ENCODE data around the gene PCNX1. TPM values are rescaled to one million over a fixed set of nuclear protein-coding genes. Genes with fewer than 3 reads are reported as not detected.
A peak's percentile ranks its signal among the peaks of the same experiment; 100 is the strongest.
"Not testable (repeated sequence)": the region's sequence is repeated elsewhere in the genome, so short reads cannot be mapped to it uniquely, and the experiment has no call there.

The PCNX1 gene
- total RNA-seq, 2 experiments from 2014 or later, result 38.4 to 57.9 TPM

DNA sequence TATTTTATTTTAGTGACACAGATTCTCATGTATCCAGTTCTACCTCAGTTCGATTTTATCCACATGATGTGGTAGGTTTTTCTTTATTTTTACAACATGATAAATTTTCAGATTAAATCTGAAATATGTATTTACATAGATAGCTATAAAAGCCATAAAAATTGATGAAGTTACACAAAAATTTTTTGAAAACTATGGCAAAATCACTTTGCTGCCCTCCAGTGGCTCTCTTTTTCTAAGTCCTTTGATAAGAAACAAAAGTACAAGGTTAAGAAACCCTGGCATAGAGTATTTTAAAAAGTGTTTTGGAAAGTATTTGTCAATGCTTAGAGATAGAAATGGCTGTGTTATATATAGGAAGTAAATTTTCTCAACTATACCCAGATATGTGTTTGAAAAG, 104.2 kb downstream of the PCNX1 start:
- Mint-ChIP-seq H3K9me3 (ENCODE audit: low read depth) (no peaks in the 10 kb centered on the region), H3K4me1 (peaks cover 33% of the 10 kb centered on the region), H3K27ac (no peak overlapping the region), H3K4me3 (no peak overlapping the region), H3K27me3 (no peaks in the 10 kb centered on the region), H3K36me3 (ENCODE audit: low read depth) (peaks cover 34% of the 10 kb centered on the region)
- ATAC-seq, result peak; percentile 42
- intact Hi-C loops (cut with DNase I, micrococcal nuclease), result no loop called here
- CTCF ChIA-PET, result interaction anchor here (0.6 to 4.2 kb wide), 10 partner anchors 11 to 551 kb away, joined by 3 to 19 read pairs (median 6); no protein-coding TSS in a partner anchor
- no peak for DNase-seq
- POLR2A ChIA-PET, result no interaction called here

DNA sequence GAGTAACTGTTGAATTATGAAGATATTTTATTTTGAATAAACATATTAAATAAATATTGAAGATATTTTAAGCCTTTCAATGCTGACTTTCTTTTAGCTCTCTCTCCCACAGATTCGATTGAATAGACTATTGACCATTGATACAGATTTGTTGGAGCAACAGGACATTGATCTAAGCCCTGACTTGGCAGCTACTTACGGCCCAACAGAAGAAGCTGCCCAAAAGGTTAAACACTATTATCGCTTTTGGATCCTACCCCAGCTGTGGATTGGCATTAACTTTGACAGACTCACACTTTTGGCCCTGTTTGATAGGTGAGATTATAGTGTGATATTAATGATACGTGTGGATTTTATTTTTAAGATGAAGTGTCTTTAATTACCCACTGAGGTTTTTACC, 105.6 kb downstream of the PCNX1 start:
- Mint-ChIP-seq H3K36me3 (ENCODE audit: low read depth) (peaks cover 43% of the 10 kb centered on the region), H3K9me3 (ENCODE audit: low read depth) (no peaks in the 10 kb centered on the region), H3K4me3 (no peak overlapping the region), H3K27ac (no peak overlapping the region), H3K27me3 (no peaks in the 10 kb centered on the region), H3K4me1 (peaks cover 27% of the 10 kb centered on the region)
- CTCF ChIA-PET, result no interaction called here
- POLR2A ChIA-PET, result no interaction called here
- DNase-seq, result no peak
- no peak for ATAC-seq
- intact Hi-C loops (cut with DNase I, micrococcal nuclease), result no loop called here

DNA sequence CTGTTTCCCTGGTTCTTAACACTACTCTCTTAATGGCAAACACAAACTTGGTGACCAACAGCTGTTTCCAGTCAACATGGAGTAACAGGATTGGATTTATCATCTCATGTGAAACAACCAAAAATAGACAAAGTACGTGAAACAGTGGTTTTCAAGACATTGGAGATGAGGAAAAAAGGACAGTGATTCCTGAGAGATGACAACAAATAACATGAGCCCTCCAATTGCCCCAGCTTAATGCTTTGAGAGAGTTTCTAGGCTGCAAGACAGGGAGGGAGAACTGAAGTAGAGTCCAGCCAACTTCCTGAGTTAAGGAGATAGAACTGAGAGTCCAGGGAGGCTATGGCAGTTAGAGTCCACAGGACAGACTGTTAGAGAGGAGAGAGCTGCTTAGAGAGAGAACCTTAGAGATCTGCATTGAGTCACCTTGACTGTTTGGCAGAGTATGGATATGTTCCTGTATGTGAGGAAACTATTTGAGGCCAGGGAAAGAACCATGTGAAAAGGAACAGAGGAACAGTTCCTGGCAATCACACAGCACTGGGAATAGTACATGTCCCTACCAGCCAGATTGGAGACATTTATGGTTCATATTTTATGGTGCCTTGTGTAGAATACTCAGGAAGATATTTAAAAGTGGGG, 106.4 kb downstream of the PCNX1 start:
- no peak for ATAC-seq
- intact Hi-C loops (cut with DNase I, micrococcal nuclease), result no loop called here
- Mint-ChIP-seq H3K36me3 (ENCODE audit: low read depth) (peaks cover 43% of the 10 kb centered on the region), H3K27ac (no peak overlapping the region), H3K4me1 (peaks cover 26% of the 10 kb centered on the region), H3K9me3 (ENCODE audit: low read depth) (no peaks in the 10 kb centered on the region), H3K4me3 (no peak overlapping the region), H3K27me3 (no peaks in the 10 kb centered on the region)
- CTCF ChIA-PET, result no interaction called here
- POLR2A ChIA-PET, result no interaction called here
- DNase-seq, result no peak

DNA sequence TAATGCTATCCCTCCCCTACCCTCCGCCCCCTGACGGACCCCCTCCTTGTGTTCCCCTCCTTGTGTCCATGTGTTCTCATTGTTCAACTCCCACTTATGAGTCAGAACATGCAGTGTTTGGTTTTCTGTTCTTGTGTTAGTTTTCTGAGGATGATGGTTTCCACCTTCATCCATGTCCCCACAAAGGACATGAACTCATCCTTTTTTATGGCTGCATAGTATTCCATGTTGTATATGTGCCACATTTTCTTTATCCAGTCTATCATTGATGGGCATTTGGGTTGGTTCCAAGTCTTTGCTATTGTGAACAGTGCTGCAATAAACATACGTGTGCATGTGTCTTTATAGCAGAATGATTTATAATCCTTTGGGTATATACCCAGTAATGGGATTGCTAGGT, 112.7 kb downstream of the PCNX1 start:
- H3K9me3 Mint-ChIP-seq (ENCODE audit: low read depth); H3K4me3 Mint-ChIP-seq; ATAC-seq; DNase-seq; H3K27ac Mint-ChIP-seq; CTCF ChIA-PET; H3K27me3 Mint-ChIP-seq; POLR2A ChIA-PET: not testable (repeated sequence)
- H3K4me1 Mint-ChIP-seq, result peaks cover 36% of the 10 kb centered on the region
- intact Hi-C loops (cut with DNase I, micrococcal nuclease), result loop anchor here (5.0 kb wide), 3 partner anchors 98 to 368 kb away; no protein-coding TSS in a partner anchor
- H3K36me3 Mint-ChIP-seq (ENCODE audit: low read depth), result peaks cover 66% of the 10 kb centered on the region

DNA sequence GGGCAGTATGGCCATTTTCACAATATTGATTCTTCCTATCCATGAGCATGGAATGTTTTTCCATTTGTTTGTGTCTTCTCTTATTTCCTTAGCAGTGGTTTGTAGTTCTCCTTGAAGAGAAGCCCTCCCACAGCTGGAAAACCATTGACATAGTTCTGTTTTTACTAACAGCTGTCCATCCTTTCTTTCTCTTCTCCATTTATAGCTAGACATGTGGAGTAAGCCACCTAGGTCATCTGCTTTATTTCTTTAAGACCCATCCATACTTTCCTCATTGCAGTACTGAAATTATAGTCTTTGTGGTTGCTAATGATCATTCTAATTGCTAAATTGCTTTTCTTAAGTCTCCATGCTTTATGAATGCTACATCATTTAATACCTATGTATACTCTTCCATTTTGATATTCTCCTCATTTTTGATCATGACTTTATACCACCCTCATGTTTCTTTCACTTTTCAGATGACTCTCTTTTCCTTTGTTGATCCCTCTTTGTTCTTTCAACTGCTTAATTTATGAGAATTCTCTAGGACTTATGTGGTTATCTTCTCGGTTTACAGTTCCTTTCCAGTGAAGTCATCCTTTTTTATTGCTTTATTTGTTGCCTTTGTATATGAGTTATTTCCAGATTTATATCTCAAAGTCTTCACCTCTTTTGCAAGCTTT, 114.2 kb downstream of the PCNX1 start:
- intact Hi-C loops (cut with DNase I, micrococcal nuclease), result loop anchor here (1.0 to 5.0 kb wide), 8 partner anchors 15 to 534 kb away; partner anchors contain the start of gene SIPA1L1 (in 1 of the 2)
- Mint-ChIP-seq H3K27ac (peak overlapping the region; percentile 68), H3K4me1 (peaks cover 33% of the 10 kb centered on the region), H3K4me3 (peak overlapping the region; percentile 4), H3K27me3 (no peaks in the 10 kb centered on the region), H3K9me3 (ENCODE audit: low read depth) (peaks cover 6% of the 10 kb centered on the region), H3K36me3 (ENCODE audit: low read depth) (peaks cover 57% of the 10 kb centered on the region)
- ChIA-PET CTCF (interaction anchor here (4.1 kb wide), 1 partner anchor 11 kb away, joined by 19 read pairs; no protein-coding TSS in a partner anchor), POLR2A (interaction anchor here (0.7 kb wide), 1 partner anchor 300 kb away, joined by 3 read pairs; no protein-coding TSS in a partner anchor)
- DNase-seq, result no peak
- peak; percentile 86 for ATAC-seq

DNA sequence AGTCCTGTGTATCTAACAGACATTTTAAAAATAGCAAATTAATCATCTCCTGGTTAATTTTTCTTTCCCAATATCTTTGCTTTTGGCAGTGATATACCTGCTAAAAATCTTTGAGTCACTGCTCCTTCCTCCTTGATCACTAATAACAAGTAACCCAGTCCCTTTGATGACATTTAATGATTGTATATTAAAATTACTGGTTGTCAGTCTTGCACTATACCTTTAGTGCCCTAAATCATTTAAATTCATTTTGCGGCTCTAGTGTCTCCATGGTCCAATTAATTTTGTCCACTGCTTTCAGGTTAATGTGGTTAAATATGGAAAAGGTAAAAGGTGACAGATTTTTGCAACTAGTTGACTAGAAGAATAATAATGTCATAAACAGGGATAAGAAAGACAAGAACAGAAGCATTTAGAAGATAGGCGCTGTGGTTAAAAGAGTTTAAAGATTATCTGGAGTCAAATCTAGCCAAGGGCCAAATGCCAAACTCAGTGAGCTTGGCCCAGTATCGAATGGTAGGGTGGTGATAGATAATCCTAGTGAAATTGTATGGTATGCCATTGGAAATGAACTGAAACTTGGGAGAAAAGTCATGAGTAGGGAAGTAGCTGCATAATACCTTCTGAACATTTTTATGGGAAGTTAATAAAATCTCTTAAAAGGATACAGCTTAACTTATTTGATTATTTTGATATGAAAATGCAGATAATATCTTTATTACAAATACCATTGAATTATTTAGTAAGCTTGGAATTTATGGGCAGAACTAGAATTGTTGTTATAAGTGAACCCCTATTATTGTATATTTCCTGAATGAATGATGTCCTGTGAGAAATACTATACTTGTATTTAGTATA, 115.0 kb downstream of the PCNX1 start:
- ChIA-PET POLR2A (no interaction called here), CTCF (interaction anchor here (0.6 to 4.1 kb wide), 3 partner anchors 12 to 120 kb away, joined by 3 to 19 read pairs (median 4); partner anchors contain the start of gene PCNX1)
- DNase-seq (no peak), ATAC-seq (no peak)
- H3K27me3 Mint-ChIP-seq, result no peaks in the 10 kb centered on the region
- peaks cover 6% of the 10 kb centered on the region for H3K9me3 Mint-ChIP-seq (ENCODE audit: low read depth)
- H3K4me1 Mint-ChIP-seq, result peaks cover 33% of the 10 kb centered on the region
- H3K36me3 Mint-ChIP-seq (ENCODE audit: low read depth), result peaks cover 53% of the 10 kb centered on the region
- peak overlapping the region; percentile 8 for H3K27ac Mint-ChIP-seq
- peak overlapping the region; percentile 4 for H3K4me3 Mint-ChIP-seq
- intact Hi-C loops (cut with DNase I, micrococcal nuclease), result loop anchor here (5.0 kb wide), 3 partner anchors 100 to 370 kb away; no protein-coding TSS in a partner anchor

DNA sequence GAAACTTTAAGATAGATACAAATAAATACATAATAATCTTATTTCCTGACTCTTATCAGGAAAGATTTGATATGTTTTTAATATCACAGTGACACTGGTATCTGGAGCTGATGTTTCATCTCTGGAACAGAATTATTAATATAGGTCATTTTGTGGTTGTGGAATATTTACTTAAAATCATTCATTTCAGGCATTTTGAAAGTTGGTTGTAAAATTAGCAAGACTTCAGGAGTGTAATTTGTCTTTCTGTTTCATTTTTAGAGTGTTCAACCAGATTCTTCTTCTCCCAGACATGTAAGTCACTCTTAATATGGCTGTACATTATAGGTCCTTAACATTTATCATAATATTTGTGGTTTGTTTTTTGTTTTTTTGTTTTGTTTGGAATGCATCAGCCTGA, 115.7 kb downstream of the PCNX1 start:
- peak; percentile 67 for ATAC-seq
- H3K36me3 Mint-ChIP-seq (ENCODE audit: low read depth), result peaks cover 55% of the 10 kb centered on the region
- ChIA-PET CTCF (interaction anchor here (1.3 to 4.1 kb wide), 2 partner anchors 12 to 115 kb away, joined by 3 to 19 read pairs; partner anchors contain the start of gene PCNX1), POLR2A (no interaction called here)
- intact Hi-C loops (cut with DNase I, micrococcal nuclease), result loop anchor here (5.0 kb wide), 3 partner anchors 101 to 371 kb away; no protein-coding TSS in a partner anchor
- H3K4me1 Mint-ChIP-seq, result peaks cover 33% of the 10 kb centered on the region
- H3K27me3 Mint-ChIP-seq, result no peaks in the 10 kb centered on the region
- DNase-seq, result no peak
- H3K4me3 Mint-ChIP-seq, result no peak overlapping the region
- H3K9me3 Mint-ChIP-seq (ENCODE audit: low read depth), result peaks cover 6% of the 10 kb centered on the region
- H3K27ac Mint-ChIP-seq, result no peak overlapping the region

DNA sequence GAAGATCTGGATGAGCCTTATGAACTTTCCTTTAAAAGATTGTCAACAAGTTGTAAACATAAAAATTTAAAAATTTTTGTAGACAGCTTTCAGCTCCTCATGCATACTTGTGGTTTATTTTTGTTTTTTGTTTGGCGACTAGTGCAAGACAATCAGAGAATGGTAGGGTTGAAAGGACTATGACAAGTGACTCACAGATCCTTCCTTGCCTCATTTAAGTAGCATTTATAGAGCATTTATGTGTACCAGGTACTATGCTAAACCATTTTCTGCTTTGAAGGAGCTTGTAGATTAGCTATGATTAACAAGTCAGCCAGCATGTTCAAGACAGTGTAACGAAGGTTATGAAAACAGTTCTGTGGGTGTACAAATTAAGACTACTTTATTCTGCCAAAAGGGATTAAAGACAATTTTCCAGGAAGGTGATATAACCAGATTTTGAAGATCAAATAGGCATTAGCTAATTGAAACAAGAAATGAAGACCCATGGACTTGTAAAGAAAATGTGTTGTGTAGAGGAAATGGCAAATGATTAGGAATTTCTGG, 122.0 kb downstream of the PCNX1 start:
- H3K27me3 Mint-ChIP-seq, result no peaks in the 10 kb centered on the region
- no peaks in the 10 kb centered on the region for H3K9me3 Mint-ChIP-seq (ENCODE audit: low read depth)
- intact Hi-C loops (cut with DNase I, micrococcal nuclease), result no loop called here
- ATAC-seq (no peak), DNase-seq (no peak)
- H3K27ac Mint-ChIP-seq, result no peak overlapping the region
- ChIA-PET POLR2A (no interaction called here), CTCF (interaction anchor here (0.6 to 1.0 kb wide), 2 partner anchors 38 to 354 kb away, joined by 3 to 4 read pairs; no protein-coding TSS in a partner anchor)
- no peak overlapping the region for H3K4me3 Mint-ChIP-seq
- H3K36me3 Mint-ChIP-seq (ENCODE audit: low read depth), result peaks cover 50% of the 10 kb centered on the region
- H3K4me1 Mint-ChIP-seq, result no peaks in the 10 kb centered on the region

DNA sequence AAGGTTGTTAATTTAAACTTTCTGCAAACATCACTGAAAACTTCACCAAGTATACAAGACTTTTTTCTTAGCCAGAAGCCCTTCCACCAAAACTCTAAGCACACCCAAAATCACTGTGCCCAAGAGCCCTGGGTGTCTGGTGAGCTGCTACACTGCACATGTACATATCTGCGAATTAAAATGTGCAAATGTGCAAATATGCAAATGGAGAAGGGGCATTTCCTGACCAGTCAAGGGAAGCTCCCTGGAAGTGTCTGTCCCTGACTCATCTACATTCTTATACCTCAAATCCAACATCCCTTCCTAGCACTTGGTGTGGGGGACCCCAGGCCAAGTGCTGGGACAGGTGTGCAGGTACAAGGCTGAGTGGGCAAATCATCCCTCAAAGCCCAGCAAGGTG, 123.7 kb downstream of the PCNX1 start:
- no peak for ATAC-seq
- H3K9me3 Mint-ChIP-seq (ENCODE audit: low read depth), result no peaks in the 10 kb centered on the region
- H3K4me1 Mint-ChIP-seq, result no peaks in the 10 kb centered on the region
- intact Hi-C loops (cut with DNase I, micrococcal nuclease), result no loop called here
- POLR2A ChIA-PET, result no interaction called here
- no peak for DNase-seq
- H3K4me3 Mint-ChIP-seq, result no peak overlapping the region
- peaks cover 55% of the 10 kb centered on the region for H3K36me3 Mint-ChIP-seq (ENCODE audit: low read depth)
- H3K27me3 Mint-ChIP-seq, result no peaks in the 10 kb centered on the region
- H3K27ac Mint-ChIP-seq, result no peak overlapping the region
- CTCF ChIA-PET, result no interaction called here

DNA sequence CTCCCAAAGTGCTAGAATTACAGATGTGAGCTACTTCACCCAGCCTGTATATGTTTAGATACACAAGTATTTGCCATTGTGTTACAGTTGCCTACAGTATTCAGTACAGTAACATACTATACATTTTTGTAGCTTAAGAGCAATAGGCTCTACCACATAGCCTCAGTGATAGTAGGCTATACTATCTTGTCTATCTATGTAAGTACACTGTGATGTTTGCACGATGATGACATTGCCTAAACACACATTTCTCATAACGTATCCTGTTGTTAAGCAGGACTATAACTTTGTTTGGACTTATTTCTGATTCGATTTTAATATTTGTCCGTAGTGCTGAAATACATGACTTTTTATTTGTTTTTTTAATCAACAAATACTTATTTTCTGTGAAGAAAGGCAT, 129.2 kb downstream of the PCNX1 start:
- peaks cover 64% of the 10 kb centered on the region for H3K36me3 Mint-ChIP-seq (ENCODE audit: low read depth)
- CTCF ChIA-PET, result interaction anchor here (1.0 to 1.4 kb wide), 3 partner anchors 9 to 27 kb away, joined by 3 to 4 read pairs (median 3); no protein-coding TSS in a partner anchor
- H3K9me3 Mint-ChIP-seq (ENCODE audit: low read depth), result peaks cover 20% of the 10 kb centered on the region
- H3K27me3 Mint-ChIP-seq, result no peaks in the 10 kb centered on the region
- H3K4me3 Mint-ChIP-seq, result no peak overlapping the region
- intact Hi-C loops (cut with DNase I, micrococcal nuclease), result no loop called here
- DNase-seq, result no peak
- no peaks in the 10 kb centered on the region for H3K4me1 Mint-ChIP-seq
- POLR2A ChIA-PET, result no interaction called here
- ATAC-seq, result no peak
- H3K27ac Mint-ChIP-seq, result no peak overlapping the region

DNA sequence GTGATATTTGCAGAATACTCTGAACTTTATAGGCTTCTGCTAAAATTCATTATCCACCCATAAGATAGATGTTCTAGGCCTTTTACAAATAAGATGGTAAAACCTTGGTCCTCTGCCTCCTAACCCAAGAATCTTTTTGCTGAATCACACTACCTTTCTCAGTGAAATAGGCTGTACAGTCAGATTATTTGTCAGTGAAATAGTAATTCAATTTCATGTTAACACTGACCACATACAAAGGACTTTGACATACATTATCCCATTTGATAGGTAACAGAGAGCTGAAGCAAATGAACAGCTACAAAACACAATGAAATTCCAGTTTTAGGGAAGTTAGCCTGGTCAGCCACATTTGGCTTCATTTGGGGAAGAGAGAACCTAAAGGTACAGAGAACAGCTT, 141.1 kb downstream of the PCNX1 start:
- no peak for ATAC-seq
- no peak for DNase-seq
- peaks cover 28% of the 10 kb centered on the region for H3K36me3 Mint-ChIP-seq (ENCODE audit: low read depth)
- POLR2A ChIA-PET, result no interaction called here
- intact Hi-C loops (cut with DNase I, micrococcal nuclease), result no loop called here
- no peak overlapping the region for H3K4me3 Mint-ChIP-seq
- H3K27ac Mint-ChIP-seq, result peak overlapping the region; percentile 15
- H3K4me1 Mint-ChIP-seq, result no peaks in the 10 kb centered on the region
- peaks cover 5% of the 10 kb centered on the region for H3K9me3 Mint-ChIP-seq (ENCODE audit: low read depth)
- CTCF ChIA-PET, result interaction anchor here (0.6 to 1.4 kb wide), 4 partner anchors 9 to 669 kb away, joined by 3 to 4 read pairs (median 4); no protein-coding TSS in a partner anchor
- H3K27me3 Mint-ChIP-seq, result no peaks in the 10 kb centered on the region
